CD4-positive, CD25-positive, alpha-beta regulatory T cell (primary cell): ENCODE results near the gene TSPAN9. TPM values are rescaled to one million over a fixed set of nuclear protein-coding genes. Genes with fewer than 3 reads are reported as not detected.

ENCODE experiments used
- polyA plus RNA-seq, 4 donors: library from polyadenylated mRNA; unstranded; fragments of 300-500 nt; fragmentation: Illumina TruSeq; gene quantifications; one replicate each; pipeline ENCODE4 v1.2.3, GENCODE V29; 2021
- total RNA-seq: library from RNA; stranded (reverse); gene quantifications from one replicate; pipeline ENCODE4 v1.2.3, GENCODE V29; 2022

Gene TSPAN9
- total and polyA plus RNA-seq, 5 donors from 2014 or later, result 0.09 to 1.2 (median 0.30) TPM; not detected in 1

Other genes with a start within 250 kb of the TSPAN9 start
- not detected for gene NRIP2, start 242.3 kb upstream of the TSPAN9 start, total RNA-seq
- 1 to 10 TPM in 2 of 4 donors, under 1 TPM in 2; 0.77 to 1.2 (median 1.0) TPM for gene NRIP2, start 242.3 kb upstream of the TSPAN9 start, polyA plus RNA-seq
- not detected for gene TEX52, start 220.3 kb upstream of the TSPAN9 start, total RNA-seq
- not detected for gene TEX52, start 220.3 kb upstream of the TSPAN9 start, polyA plus RNA-seq
- 3.8 TPM for gene FOXM1, start 200.2 kb upstream of the TSPAN9 start, total RNA-seq
- 1 to 10 TPM in 1 of 4 donors, under 1 TPM in 3; 0.44 to 1.7 (median 0.84) TPM for gene FOXM1, start 200.2 kb upstream of the TSPAN9 start, polyA plus RNA-seq
- 29.9 TPM for gene RHNO1, start 200.2 kb upstream of the TSPAN9 start, total RNA-seq
- 10 to 100 TPM; 70.7 to 76.0 (median 73.6) TPM for gene RHNO1, start 200.2 kb upstream of the TSPAN9 start, polyA plus RNA-seq
- 6.7 TPM for gene TULP3, start 186.5 kb upstream of the TSPAN9 start, total RNA-seq
- gene TULP3, start 186.5 kb upstream of the TSPAN9 start, polyA plus RNA-seq, result 1 to 10 TPM; 2.4 to 7.7 (median 5.5) TPM
- not detected for gene TEAD4, start 118.0 kb upstream of the TSPAN9 start, total RNA-seq
- gene TEAD4, start 118.0 kb upstream of the TSPAN9 start, polyA plus RNA-seq, result not detected